CD14-positive monocyte (primary cell): Measurements from ENCODE around the gene HMGB1. TPM values are rescaled to one million over a fixed set of nuclear protein-coding genes. Genes with fewer than 3 reads are reported as not detected.

ENCODE experiments used
- DNase-seq, 3 donors: peaks; one replicate each; pipeline ENCODE4 v3.0.0-alpha.2; 2011 to 2022
- H2AFZ ChIP-seq: 2 replicates; pipeline ENCODE4 v1.6.0; 2012; ENCODE audit warnings: mild to moderate bottlenecking, low read depth, low read length, inconsistent platforms; ENCODE audit not compliant: insufficient read depth, poor library complexity, severe bottlenecking
- H3K27ac ChIP-seq, 2 donors: 1 replicate in 1 of 2; 2 replicates in 1 of 2; pipeline ENCODE4 v1.5.1; 2012 to 2013; ENCODE audit warnings: low read length in 2 of 2, control low read depth in 1 of 2, inconsistent platforms in 1 of 2, low read depth in 1 of 2, mild to moderate bottlenecking in 1 of 2
- H3K27me3 ChIP-seq, 2 donors: one replicate each; pipeline versions ENCODE4 v1.6.0 to v1.6.1; 2011 to 2013; ENCODE audit warnings: low read length in 2 of 2; ENCODE audit not compliant: control insufficient read depth in 2 of 2, insufficient read depth in 2 of 2
- H3K36me3 ChIP-seq, 2 donors: replicated peaks in 1 of 2; 1 replicate in 1 of 2; 2 replicates in 1 of 2; pipeline versions ENCODE4 v1.5.1 to v1.6.1; 2012 to 2013; ENCODE audit warnings: low read length in 2 of 2, control low read depth in 1 of 2, inconsistent platforms in 1 of 2, mild to moderate bottlenecking in 1 of 2; ENCODE audit not compliant: insufficient read depth in 2 of 2, control insufficient read depth in 1 of 2
- H3K4me1 ChIP-seq, 2 donors: 1 replicate in 1 of 2; 2 replicates in 1 of 2; pipeline versions ENCODE4 v1.5.1 to v1.6.1; 2012 to 2013; ENCODE audit warnings: low read length in 2 of 2, control low read depth in 1 of 2, inconsistent platforms in 1 of 2, mild to moderate bottlenecking in 1 of 2, moderate library complexity in 1 of 2; ENCODE audit not compliant: insufficient read depth in 2 of 2, control insufficient read depth in 1 of 2
- H3K4me2 ChIP-seq: replicated peaks from 2 replicates; pipeline ENCODE3; 2012; ENCODE audit warnings: low read length, moderate library complexity, mild to moderate bottlenecking; ENCODE audit not compliant: poor library complexity, severe bottlenecking; ENCODE audit errors: extremely low read depth
- H3K4me3 ChIP-seq, 3 experiments: fragments of 200-600 bp in 1 of 3; sonication (generic) in 1 of 3; replicated peaks in 1 of 3; 1 replicate in 2 of 3; 2 replicates in 1 of 3; pipeline ENCODE4 v1.5.1; 2011 to 2013; ENCODE audit warnings: low read length in 3 of 3, mild to moderate bottlenecking in 3 of 3, control low read depth in 2 of 3, low read depth in 2 of 3, inconsistent platforms in 1 of 3, moderate library complexity in 1 of 3
- H3K79me2 ChIP-seq: 2 replicates; pipeline ENCODE4 v1.6.0; 2012; ENCODE audit warnings: mild to moderate bottlenecking, control low read depth, inconsistent platforms, low read length, moderate library complexity; ENCODE audit not compliant: insufficient read depth
- H3K9ac ChIP-seq: 2 replicates; pipeline ENCODE4 v1.6.0; 2017; ENCODE audit warnings: low read length, mild to moderate bottlenecking; ENCODE audit not compliant: insufficient read depth, poor library complexity, severe bottlenecking
- H3K9me3 ChIP-seq, 2 donors: replicated peaks in 1 of 2; 1 replicate in 1 of 2; 2 replicates in 1 of 2; pipeline versions ENCODE4 v1.5.1 to v1.6.1; 2012 to 2013; ENCODE audit warnings: low read length in 2 of 2, control low read depth in 1 of 2; ENCODE audit not compliant: control insufficient read depth in 1 of 2, insufficient read depth in 1 of 2
- H4K20me1 ChIP-seq: 2 replicates; pipeline ENCODE4 v1.6.0; 2012; ENCODE audit warnings: mild to moderate bottlenecking, low read length, control low read depth, moderate library complexity; ENCODE audit not compliant: insufficient read depth
- H3K27ac Mint-ChIP-seq, 7 donors: one replicate each; pipeline ENCODE4 v1.8.0; 2020; ENCODE audit warnings: mild to moderate bottlenecking in 7 of 7, mixed read lengths in 7 of 7, moderate library complexity in 6 of 7, inconsistent platforms in 2 of 7
- H3K27me3 Mint-ChIP-seq, 3 donors: one replicate each; pipeline ENCODE4 v1.8.0; 2021 to 2022; ENCODE audit warnings: low read depth in 3 of 3, mild to moderate bottlenecking in 3 of 3, mixed read lengths in 3 of 3, moderate library complexity in 3 of 3, inconsistent platforms in 1 of 3
- H3K36me3 Mint-ChIP-seq, 2 donors: one replicate each; pipeline ENCODE4 v1.8.0; 2020; ENCODE audit warnings: mixed read lengths in 2 of 2, inconsistent platforms in 1 of 2, mild to moderate bottlenecking in 1 of 2
- H3K4me1 Mint-ChIP-seq: one replicate; pipeline ENCODE4 v1.8.0; 2020; ENCODE audit warnings: mild to moderate bottlenecking, mixed read lengths
- H3K4me3 Mint-ChIP-seq, 2 donors: one replicate each; pipeline ENCODE4 v1.8.0; 2020; ENCODE audit warnings: mild to moderate bottlenecking in 2 of 2, mixed read lengths in 2 of 2, moderate library complexity in 1 of 2
- H3K9me3 Mint-ChIP-seq, 7 donors: one replicate each; pipeline ENCODE4 v1.8.0; 2020 to 2022; ENCODE audit warnings: mixed read lengths in 7 of 7, mild to moderate bottlenecking in 6 of 7, moderate library complexity in 6 of 7, inconsistent platforms in 2 of 7
- WGBS: methylation state at CpG from one replicate; pipeline ENCODE4 v1.1.5; 2013; ENCODE audit warnings: missing lambda C conversion rate; ENCODE audit not compliant: insufficient coverage; 5-methylcytosine and 5-hydroxymethylcytosine counted together
- intact Hi-C, 2 donors: fragments of 100-400 bp; cut with micrococcal nuclease; formaldehyde crosslinking; loops; one replicate each; pipeline versions ENCODE4 v1.15.0 to v1.15.1; 2023
- polyA plus RNA-seq, 3 donors: library from polyadenylated mRNA; depleted of rRNA in 1 of 3; unstranded in 2 of 3; stranded (reverse) in 1 of 3; fragments of 300-500 nt in 2 of 3; fragments of >200 nt in 1 of 3; fragmentation: Illumina TruSeq in 2 of 3; gene quantifications; 1 replicate in 2 of 3; 2 replicates in 1 of 3; pipeline ENCODE4 v1.2.3, GENCODE V29; 2012 to 2021
- TF ChIP-seq, protein P1 (sequence below): fragments of 200-600 bp; IDR thresholded peaks from one replicate; pipeline ENCODE4 v1.8.0; 2022; ENCODE audit warnings: antibody characterized with exemption, mild to moderate bottlenecking

The HMGB1 gene
- polyA plus RNA-seq, 3 donors, result 132 to 489 (median 430) TPM

DNA sequence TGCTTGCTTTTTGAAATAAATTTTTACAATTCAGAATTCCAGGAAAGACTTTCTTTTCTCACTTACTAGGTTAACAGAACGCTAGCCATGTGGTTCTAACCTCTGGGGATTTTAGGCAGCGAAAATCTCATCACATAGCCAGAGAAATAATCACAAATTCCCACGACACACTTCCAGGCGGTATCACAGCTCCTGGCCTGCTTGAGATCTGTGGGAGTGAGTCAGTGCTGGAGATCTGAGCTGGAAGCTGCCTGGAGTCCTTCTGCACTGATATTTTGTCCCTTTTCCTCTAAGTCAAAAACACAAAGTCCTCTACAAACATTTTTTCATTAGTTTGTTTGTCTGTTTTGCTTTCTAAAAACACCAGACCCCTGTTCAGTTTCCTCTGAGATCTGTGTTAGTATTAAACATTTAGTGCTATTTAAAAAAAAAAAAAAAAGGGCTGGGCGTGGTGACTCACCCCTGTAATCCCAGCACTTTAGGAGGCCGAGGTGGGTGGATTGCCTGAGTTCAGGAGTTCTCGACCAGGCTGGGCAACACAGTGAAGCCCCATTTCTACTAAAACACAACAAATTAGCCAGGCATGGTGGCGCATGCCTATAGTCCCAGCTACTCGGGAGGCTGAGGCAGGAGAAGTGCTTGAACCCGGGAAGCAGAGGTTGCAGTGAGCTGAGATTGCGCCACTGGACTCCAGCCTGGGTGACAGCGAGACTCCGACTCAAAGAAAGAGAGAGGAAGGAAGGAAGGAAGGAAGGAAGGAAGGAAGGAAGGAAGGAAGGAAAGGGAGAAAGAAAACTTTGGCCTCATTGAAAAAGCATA is 55.6 kb downstream of the HMGB1 start:
- no peaks in the 10 kb centered on the region for H3K27me3 ChIP-seq
- H3K9ac ChIP-seq, result no peak overlapping the region
- no peaks in the 10 kb centered on the region for H3K36me3 ChIP-seq
- H3K36me3 Mint-ChIP-seq, result no peaks in the 10 kb centered on the region
- 47% methylated on average over 5 of the region's 13 CpGs for WGBS
- H3K4me3 Mint-ChIP-seq, result peak overlapping the region in 1 of 2 donors; percentile 40
- no peak overlapping the region for H2AFZ ChIP-seq
- peak in 1 of 3 donors; percentile 25 for DNase-seq
- peaks cover 40 to 46% of the 10 kb centered on the region in 2 donors for H3K4me1 ChIP-seq
- intact Hi-C loops, result loop anchor here in 1 of 2 donors (5.0 to 10.0 kb wide), 3 partner anchors 32 to 105 kb away; partner anchors contain the start of gene KATNAL1
- no peaks in the 10 kb centered on the region for H3K79me2 ChIP-seq
- peaks cover 0 to 3% (median 0%) of the 10 kb centered on the region in 7 donors for H3K9me3 Mint-ChIP-seq
- peak overlapping the region in 6 of 7 donors; percentile 66 to 98 (median 97) for H3K27ac Mint-ChIP-seq
- H3K4me2 ChIP-seq, result no peak overlapping the region
- no peak overlapping the region for H3K4me3 ChIP-seq
- H3K9me3 ChIP-seq, result no peaks in the 10 kb centered on the region
- H4K20me1 ChIP-seq, result no peaks in the 10 kb centered on the region
- TF ChIP-seq, protein P1, sequence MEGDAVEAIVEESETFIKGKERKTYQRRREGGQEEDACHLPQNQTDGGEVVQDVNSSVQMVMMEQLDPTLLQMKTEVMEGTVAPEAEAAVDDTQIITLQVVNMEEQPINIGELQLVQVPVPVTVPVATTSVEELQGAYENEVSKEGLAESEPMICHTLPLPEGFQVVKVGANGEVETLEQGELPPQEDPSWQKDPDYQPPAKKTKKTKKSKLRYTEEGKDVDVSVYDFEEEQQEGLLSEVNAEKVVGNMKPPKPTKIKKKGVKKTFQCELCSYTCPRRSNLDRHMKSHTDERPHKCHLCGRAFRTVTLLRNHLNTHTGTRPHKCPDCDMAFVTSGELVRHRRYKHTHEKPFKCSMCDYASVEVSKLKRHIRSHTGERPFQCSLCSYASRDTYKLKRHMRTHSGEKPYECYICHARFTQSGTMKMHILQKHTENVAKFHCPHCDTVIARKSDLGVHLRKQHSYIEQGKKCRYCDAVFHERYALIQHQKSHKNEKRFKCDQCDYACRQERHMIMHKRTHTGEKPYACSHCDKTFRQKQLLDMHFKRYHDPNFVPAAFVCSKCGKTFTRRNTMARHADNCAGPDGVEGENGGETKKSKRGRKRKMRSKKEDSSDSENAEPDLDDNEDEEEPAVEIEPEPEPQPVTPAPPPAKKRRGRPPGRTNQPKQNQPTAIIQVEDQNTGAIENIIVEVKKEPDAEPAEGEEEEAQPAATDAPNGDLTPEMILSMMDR, result no peak
- H3K4me1 Mint-ChIP-seq, result peaks cover 49% of the 10 kb centered on the region
- no peak overlapping the region for H3K27ac ChIP-seq
- H3K27me3 Mint-ChIP-seq, result peaks cover 0 to 1% (median 0%) of the 10 kb centered on the region in 3 donors

GRCh38 chr13:30408319-30409101 is 57.2 kb downstream of the HMGB1 start:
- Mint-ChIP-seq H3K27ac (peak overlapping the region; percentile 97 to 100 (median 98)), H3K4me3 (peak overlapping the region; percentile 81 to 92), H3K9me3 (peaks cover 0 to 3% (median 0%) of the 10 kb centered on the region in 7 donors), H3K27me3 (peaks cover 0 to 1% (median 0%) of the 10 kb centered on the region in 3 donors), H3K36me3 (no peaks in the 10 kb centered on the region), H3K4me1 (peaks cover 36% of the 10 kb centered on the region)
- Histone ChIP-seq H3K4me1 (peaks cover 27 to 34% of the 10 kb centered on the region in 2 donors), H4K20me1 (no peaks in the 10 kb centered on the region), H3K79me2 (no peaks in the 10 kb centered on the region), H2AFZ (peak overlapping the region; percentile 92), H3K36me3 (no peaks in the 10 kb centered on the region), H3K4me2 (peak overlapping the region; percentile 83), H3K27me3 (no peaks in the 10 kb centered on the region), H3K27ac (peak overlapping the region; percentile 95 to 99), H3K4me3 (peak overlapping the region; percentile 41 to 75 (median 53)), H3K9me3 (no peaks in the 10 kb centered on the region), H3K9ac (peak overlapping the region; percentile 92)
- TF ChIP-seq, protein P1, result peak; percentile 82
- DNase-seq, result peak; percentile 91 to 94 (median 93)
- 3% methylated on average over 46 of the region's 51 CpGs for WGBS
- intact Hi-C loops, result loop anchor here in 1 of 2 donors (5.0 to 10.0 kb wide), 3 partner anchors 34 to 104 kb away; partner anchors contain the start of gene KATNAL1
